Omental fat pad (tissue), 4 donors: ENCODE results near the gene TRIP13. TPM values are rescaled to one million over a fixed set of nuclear protein-coding genes. Genes with fewer than 3 reads are reported as not detected.

Source experiments
- ATAC-seq: fragments of 150-250 bp; one replicate; pipeline ENCODE4 v1.9.1; 2016; ENCODE audit warnings: mild to moderate bottlenecking, moderate library complexity; ENCODE audit not compliant: low FRiP score
- DNase-seq: peaks from one replicate; pipeline ENCODE4 v3.0.0-alpha.2; 2019; ENCODE audit warnings: low spot score
- CTCF ChIP-seq, 3 donors: fragments of 450-650 bp; IDR thresholded peaks; one replicate each; pipeline ENCODE4 v1.5.1; 2016 to 2017; ENCODE audit warnings: antibody characterized with exemption in 3 of 3, mild to moderate bottlenecking in 3 of 3, moderate library complexity in 2 of 3
- total RNA-seq, 4 donors: library from RNA; depleted of rRNA; stranded (reverse); fragments of >200 nt; gene quantifications; one replicate each; pipeline ENCODE4 v1.1.0, GENCODE V29; 2016

TRIP13 gene
- total RNA-seq, 4 donors from 2014 or later: 0.79 to 3.0 (median 0.93) TPM

DNA sequence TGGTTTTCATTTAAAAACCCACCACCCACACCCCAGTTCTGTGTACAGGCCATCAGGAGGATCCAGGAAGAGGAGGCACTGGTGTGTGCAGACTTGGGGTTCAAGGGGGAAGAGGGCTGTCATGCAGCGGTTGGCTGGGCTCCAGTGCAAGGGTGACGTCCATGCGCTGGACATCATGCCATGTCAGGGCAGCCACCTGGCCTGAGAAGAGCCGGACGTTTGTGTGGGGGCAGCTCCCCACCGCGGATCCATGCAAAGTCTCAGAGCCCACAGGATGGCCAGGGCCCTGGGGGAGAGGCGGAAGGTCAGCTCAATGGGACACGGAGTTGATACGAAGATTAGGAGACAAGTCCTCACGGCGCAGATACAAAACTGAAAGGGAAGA, 11.1 kb upstream of the TRIP13 start:
- ATAC-seq (no peak), DNase-seq (no peak)
- TF ChIP-seq CTCF (IDR thresholded peaks at IDR 0.05): no peak

GRCh38 chr5:882253-883183, 10.2 kb upstream of the TRIP13 start:
- no peak for DNase-seq
- ATAC-seq: no peak
- TF ChIP-seq CTCF (IDR thresholded peaks at IDR 0.05): no peak

DNA sequence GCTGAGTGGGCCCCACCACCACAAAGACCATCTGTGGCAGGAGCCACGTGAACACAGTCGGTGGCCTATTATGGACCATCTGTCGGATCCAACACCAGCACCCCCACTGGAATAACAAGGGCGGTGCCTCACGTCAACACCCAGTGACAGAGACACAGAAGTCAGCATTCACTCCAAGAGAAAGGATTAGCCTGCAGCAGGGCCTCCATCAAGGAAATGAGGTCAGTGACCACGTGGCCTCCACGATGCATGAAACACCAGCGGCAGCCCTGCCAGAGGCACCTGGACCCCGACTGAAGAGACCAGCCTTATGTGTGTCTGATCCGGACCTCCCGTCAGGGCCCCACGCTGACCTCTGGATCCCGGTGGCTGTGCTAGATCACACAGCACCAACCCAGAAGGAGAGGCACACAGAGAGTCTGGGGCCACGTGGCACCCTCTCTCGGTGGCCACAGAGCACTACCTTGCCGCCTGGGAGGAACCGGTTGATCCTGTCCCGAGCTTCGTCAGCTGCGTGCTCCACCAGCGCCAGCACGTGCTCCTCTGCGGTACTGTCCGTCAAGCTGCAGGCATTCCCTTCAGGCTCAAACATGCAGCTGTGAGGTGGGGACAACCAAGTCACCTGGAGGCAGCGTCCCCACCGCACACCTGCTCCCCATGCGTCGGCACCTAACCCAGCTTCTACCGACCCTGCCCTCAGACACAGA, 9.1 kb upstream of the TRIP13 start:
- no peak for DNase-seq
- no peak for TF ChIP-seq CTCF (IDR thresholded peaks at IDR 0.05)
- ATAC-seq: no peak

- no peak for TF ChIP-seq CTCF (IDR thresholded peaks at IDR 0.05)
- ATAC-seq (no peak), DNase-seq (no peak)
Observed at GRCh38 chr5:884345-885126, 8.1 kb upstream of the TRIP13 start.

DNA sequence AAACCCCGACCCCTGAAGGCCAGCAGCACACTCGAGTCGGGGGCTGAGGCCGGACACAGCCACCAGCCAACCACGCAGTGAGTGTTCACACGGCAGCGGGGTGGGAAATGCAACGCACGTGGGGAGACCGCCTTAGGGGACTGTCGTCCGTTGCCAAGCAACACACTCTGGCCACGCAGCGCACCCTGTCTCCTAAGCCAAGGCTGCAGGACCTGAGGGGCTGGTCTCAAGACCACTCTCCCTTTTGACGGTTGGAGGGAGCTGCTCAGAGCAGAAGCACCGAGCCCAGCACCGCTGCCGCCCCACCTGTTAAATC, 7.6 kb upstream of the TRIP13 start:
- ATAC-seq (no peak), DNase-seq (no peak)
- TF ChIP-seq CTCF (IDR thresholded peaks at IDR 0.05): no peak

- DNase-seq (no peak), ATAC-seq (no peak)
- no peak for TF ChIP-seq CTCF (IDR thresholded peaks at IDR 0.05)
Observed at GRCh38 chr5:885529-885928, 7.2 kb upstream of the TRIP13 start.
